Measurements from ENCODE around the gene CFAP69. TPM values are rescaled to one million over a fixed set of nuclear protein-coding genes. Genes with fewer than 3 reads are reported as not detected.

Gene CFAP69
- total RNA-seq, 1 donor from 2014 or later, result 2.0 TPM

GRCh38 chr7:90298145-90299038 is 53.4 kb downstream of the CFAP69 start:
- DNase-seq (ENCODE audit: low read depth) (peak; percentile 63), FAIRE-seq (peak; percentile 49)
- Mint-ChIP-seq H3K4me1 (ENCODE audit: low read depth, unreplicated experiment) (no peaks in the 10 kb centered on the region), H3K27ac (ENCODE audit: unreplicated experiment) (no peak overlapping the region), H3K4me3 (ENCODE audit: unreplicated experiment) (no peak overlapping the region), H3K27me3 (ENCODE audit: low read depth, unreplicated experiment) (no peaks in the 10 kb centered on the region), H3K9me3 (ENCODE audit: unreplicated experiment) (peaks cover 1% of the 10 kb centered on the region), H3K36me3 (ENCODE audit: low read depth, unreplicated experiment) (peaks cover 3% of the 10 kb centered on the region)
- H3K9me3 ChIP-seq (ENCODE audit: insufficient read depth, low read depth, low read length), result no peaks in the 10 kb centered on the region
- TF ChIP-seq EZH2 (IDR thresholded peaks at IDR 0.05; ENCODE audit: insufficient read depth, low read length) (no peak), CTCF (IDR thresholded peaks at IDR 0.05; ENCODE audit: insufficient read depth, low read depth, low read length) (no peak)
- H3K4me3 ChIP-seq (ENCODE audit: insufficient read depth, low read depth, low read length), result no peak overlapping the region
- no peak overlapping the region for H3K27ac ChIP-seq (ENCODE audit: low read depth, low read length)
- H3K9ac ChIP-seq (ENCODE audit: low read length), result no peak overlapping the region
- H3K4me1 ChIP-seq (ENCODE audit: insufficient read depth, low read length), result no peaks in the 10 kb centered on the region
- no peak overlapping the region for H3K4me2 ChIP-seq (ENCODE audit: low read length)
- H3K36me3 ChIP-seq (ENCODE audit: insufficient read depth, low read length), result no peaks in the 10 kb centered on the region
- no peaks in the 10 kb centered on the region for H3K79me2 ChIP-seq (ENCODE audit: insufficient read depth, low read length)
- H2AFZ ChIP-seq (ENCODE audit: low read depth, low read length), result no peak overlapping the region
- no peaks in the 10 kb centered on the region for H4K20me1 ChIP-seq (ENCODE audit: insufficient read depth, low read length)
- H3K27me3 ChIP-seq (ENCODE audit: insufficient read depth, low read length), result no peaks in the 10 kb centered on the region

- Mint-ChIP-seq H3K36me3 (ENCODE audit: low read depth, unreplicated experiment) (no peaks in the 10 kb centered on the region), H3K4me3 (ENCODE audit: unreplicated experiment) (no peak overlapping the region), H3K27me3 (ENCODE audit: low read depth, unreplicated experiment) (no peaks in the 10 kb centered on the region), H3K9me3 (ENCODE audit: unreplicated experiment) (peaks cover 1% of the 10 kb centered on the region), H3K4me1 (ENCODE audit: low read depth, unreplicated experiment) (peaks cover 5% of the 10 kb centered on the region), H3K27ac (ENCODE audit: unreplicated experiment) (no peak overlapping the region)
- H3K9me3 ChIP-seq (ENCODE audit: insufficient read depth, low read depth, low read length), result no peaks in the 10 kb centered on the region
- H3K4me2 ChIP-seq (ENCODE audit: low read length), result no peak overlapping the region
- no peak overlapping the region for H3K9ac ChIP-seq (ENCODE audit: low read length)
- no peak overlapping the region for H2AFZ ChIP-seq (ENCODE audit: low read depth, low read length)
- H3K36me3 ChIP-seq (ENCODE audit: insufficient read depth, low read length), result no peaks in the 10 kb centered on the region
- no peaks in the 10 kb centered on the region for H3K79me2 ChIP-seq (ENCODE audit: insufficient read depth, low read length)
- no peak overlapping the region for H3K27ac ChIP-seq (ENCODE audit: low read depth, low read length)
- TF ChIP-seq CTCF (IDR thresholded peaks at IDR 0.05; ENCODE audit: insufficient read depth, low read depth, low read length) (no peak), EZH2 (IDR thresholded peaks at IDR 0.05; ENCODE audit: insufficient read depth, low read length) (no peak)
- no peaks in the 10 kb centered on the region for H3K4me1 ChIP-seq (ENCODE audit: insufficient read depth, low read length)
- no peaks in the 10 kb centered on the region for H3K27me3 ChIP-seq (ENCODE audit: insufficient read depth, low read length)
- no peaks in the 10 kb centered on the region for H4K20me1 ChIP-seq (ENCODE audit: insufficient read depth, low read length)
- DNase-seq (ENCODE audit: low read depth) (no peak), FAIRE-seq (no peak)
- H3K4me3 ChIP-seq (ENCODE audit: insufficient read depth, low read depth, low read length), result no peak overlapping the region
Measured at GRCh38 chr7:90303241-90303640, 58.3 kb downstream of the CFAP69 start.

GRCh38 chr7:90309872-90310271 is 64.9 kb downstream of the CFAP69 start:
- Mint-ChIP-seq H3K27ac (ENCODE audit: unreplicated experiment) (no peak overlapping the region), H3K36me3 (ENCODE audit: low read depth, unreplicated experiment) (no peaks in the 10 kb centered on the region), H3K27me3 (ENCODE audit: low read depth, unreplicated experiment) (no peaks in the 10 kb centered on the region), H3K9me3 (ENCODE audit: unreplicated experiment) (no peaks in the 10 kb centered on the region), H3K4me3 (ENCODE audit: unreplicated experiment) (no peak overlapping the region), H3K4me1 (ENCODE audit: low read depth, unreplicated experiment) (peaks cover 2% of the 10 kb centered on the region)
- Histone ChIP-seq H3K79me2 (ENCODE audit: insufficient read depth, low read length) (no peaks in the 10 kb centered on the region), H3K4me1 (ENCODE audit: insufficient read depth, low read length) (no peaks in the 10 kb centered on the region), H4K20me1 (ENCODE audit: insufficient read depth, low read length) (no peaks in the 10 kb centered on the region), H3K4me3 (ENCODE audit: insufficient read depth, low read depth, low read length) (no peak overlapping the region), H3K27ac (ENCODE audit: low read depth, low read length) (no peak overlapping the region), H3K9ac (ENCODE audit: low read length) (no peak overlapping the region), H3K9me3 (ENCODE audit: insufficient read depth, low read depth, low read length) (no peaks in the 10 kb centered on the region), H3K27me3 (ENCODE audit: insufficient read depth, low read length) (no peaks in the 10 kb centered on the region), H3K36me3 (ENCODE audit: insufficient read depth, low read length) (no peaks in the 10 kb centered on the region), H2AFZ (ENCODE audit: low read depth, low read length) (no peak overlapping the region), H3K4me2 (ENCODE audit: low read length) (no peak overlapping the region)
- no peak for FAIRE-seq
- DNase-seq (ENCODE audit: low read depth), result no peak
- TF ChIP-seq EZH2 (IDR thresholded peaks at IDR 0.05; ENCODE audit: insufficient read depth, low read length) (no peak), CTCF (IDR thresholded peaks at IDR 0.05; ENCODE audit: insufficient read depth, low read depth, low read length) (no peak)

Measured in astrocyte (in vitro differentiated cells and primary cell).